A549 (cell line): ENCODE results near the gene CDH4. TPM values are rescaled to one million over a fixed set of nuclear protein-coding genes. Genes with fewer than 3 reads are reported as not detected.
A peak's percentile ranks its signal among the peaks of the same experiment; 100 is the strongest.

Experiments used
- ATAC-seq, 2 experiments: fragments of 200-7000 bp in 1 of 2; fragments of >200 bp in 1 of 2; cut with Nextera tagmentation in 1 of 2; cut with Tn5 transposase in 1 of 2; 3 replicates each; pipeline versions ENCODE4 v1.8.0 to v1.9.1; 2018 to 2020; ENCODE audit warnings: mild to moderate bottlenecking in 1 of 2, moderate library complexity in 1 of 2
- CTCF ChIA-PET: fragments of 300-600 bp; sonication (Branson Sonifier 250); formaldehyde crosslinking; extraction: SDS; loops from one replicate; lab custom pipeline; 2021; ENCODE audit warnings: antibody characterized with exemption, inconsistent platforms; lab: Yijun Ruan, JAX
- POLR2A ChIA-PET: fragments of 350-600 bp; formaldehyde crosslinking; extraction: SDS; loops from one replicate; lab custom pipeline; 2021; ENCODE audit warnings: antibody characterized with exemption, inconsistent platforms; lab: Yijun Ruan, JAX
- DNase-seq, 2 experiments: peaks; one replicate each; pipeline versions ENCODE4 v3.0.0 to v3.0.0-alpha.2; 2011 to 2016; ENCODE audit warnings: low read depth in 1 of 2, low spot score in 1 of 2
- FAIRE-seq: peaks from 2 replicates; lab custom pipeline; 2011; peaks lifted over from hg19 to GRCh38; lab: Jason Lieb, UNC
- H3K27ac ChIP-seq, 2 experiments: fragments of >200 bp; sonication (Bioruptor Twin); formaldehyde crosslinking; 3 replicates each; pipeline ENCODE4 v1.5.1; 2016 to 2017
- H3K4me1 ChIP-seq: fragments of >200 bp; sonication (Bioruptor Twin); formaldehyde crosslinking; 3 replicates; pipeline ENCODE4 v1.6.1; 2016
- H3K4me2 ChIP-seq: fragments of >200 bp; sonication (Bioruptor Twin); formaldehyde crosslinking; 3 replicates; pipeline ENCODE4 v1.6.1; 2016
- H3K4me3 ChIP-seq: fragments of >200 bp; sonication (Bioruptor Twin); formaldehyde crosslinking; 3 replicates; pipeline ENCODE4 v1.5.1; 2016
- H3K9me3 ChIP-seq: fragments of >200 bp; sonication (Bioruptor Twin); formaldehyde crosslinking; 3 replicates; pipeline ENCODE4 v1.6.1; 2016
- BCL3 ChIP-seq: fragments of >200 bp; sonication (Bioruptor Twin); formaldehyde crosslinking; IDR thresholded peaks from 3 replicates; pipeline ENCODE4 v1.6.1; 2016
- CHD2 ChIP-seq: fragments of 150-350 bp; IDR thresholded peaks from 2 replicates; pipeline ENCODE4 v1.6.1; 2014; ENCODE audit warnings: low read length; ENCODE audit not compliant: partially characterized antibody
- EHMT2 ChIP-seq: fragments of 200-600 bp; sonication (generic); IDR thresholded peaks from 2 replicates; pipeline ENCODE4 v1.6.1; 2016; ENCODE audit warnings: antibody characterized with exemption, low read depth, mild to moderate bottlenecking, moderate library complexity
- EP300 ChIP-seq, 2 experiments: fragments of >200 bp; sonication (Bioruptor Twin); formaldehyde crosslinking; IDR thresholded peaks; 2 replicates in 1 of 2; 3 replicates in 1 of 2; pipeline ENCODE4 v1.6.1; 2016 to 2017
- ESRRA ChIP-seq: fragments of 150-350 bp; IDR thresholded peaks from 2 replicates; pipeline ENCODE4 v1.6.1; 2014; ENCODE audit warnings: mild to moderate bottlenecking, low read length, borderline replicate concordance
- HOXB13 ChIP-seq: fragments of 250-450 bp; sonication (Bioruptor Pico); IDR thresholded peaks from 2 replicates; pipeline ENCODE4 v1.5.0; 2020; ENCODE audit warnings: low read depth, mild to moderate bottlenecking, moderate library complexity
- JUNB ChIP-seq: fragments of >200 bp; sonication (Bioruptor Twin); formaldehyde crosslinking; IDR thresholded peaks from 2 replicates; pipeline ENCODE4 v1.6.1; 2016
- KDM1A ChIP-seq: fragments of 200-600 bp; sonication (generic); IDR thresholded peaks from 2 replicates; pipeline ENCODE4 v1.6.1; 2016; ENCODE audit warnings: low read depth, mild to moderate bottlenecking
- MAFK ChIP-seq: fragments of 450-650 bp; IDR thresholded peaks from 2 replicates; pipeline ENCODE4 v1.6.1; 2014; ENCODE audit not compliant: partially characterized antibody
- NFE2L2 ChIP-seq: fragments of 150-350 bp; conservative IDR thresholded peaks from 2 replicates; pipeline ENCODE4 v1.6.1; 2014; ENCODE audit warnings: low read length
- PHF8 ChIP-seq: fragments of 200-600 bp; sonication (generic); IDR thresholded peaks from 2 replicates; pipeline ENCODE4 v1.6.1; 2016; ENCODE audit warnings: low read depth, mild to moderate bottlenecking, antibody characterized with exemption, moderate library complexity, borderline replicate concordance
- POLR2A ChIP-seq: IDR thresholded peaks from 2 replicates; pipeline ENCODE4 v1.6.1; 2012; ENCODE audit warnings: mild to moderate bottlenecking, low read length
- POLR2AphosphoS2 ChIP-seq: conservative IDR thresholded peaks from 2 replicates; pipeline ENCODE4 v1.6.1; 2012; ENCODE audit warnings: low read length, improper control_type of control experiment, inconsistent platforms
- RAD21 ChIP-seq, 2 experiments: fragments of >200 bp in 1 of 2; sonication (Bioruptor Twin) in 1 of 2; formaldehyde crosslinking in 1 of 2; IDR thresholded peaks in 1 of 2; conservative IDR thresholded peaks in 1 of 2; 2 replicates in 1 of 2; 3 replicates in 1 of 2; pipeline ENCODE4 v1.6.1; 2012 to 2018; ENCODE audit warnings: inconsistent platforms in 1 of 2
- SMC3 ChIP-seq: fragments of >200 bp; sonication (Bioruptor Twin); formaldehyde crosslinking; IDR thresholded peaks from 3 replicates; pipeline ENCODE4 v1.6.1; 2018; ENCODE audit warnings: inconsistent platforms
- TFCP2L1 ChIP-seq: fragments of 250-450 bp; sonication (Bioruptor Pico); IDR thresholded peaks from 2 replicates; pipeline ENCODE4 v1.5.0; 2021; ENCODE audit warnings: mild to moderate bottlenecking
- ZC3H11A ChIP-seq: fragments of 450-650 bp; IDR thresholded peaks from 2 replicates; pipeline ENCODE4 v1.6.1; 2014; ENCODE audit warnings: antibody characterized with exemption, mild to moderate bottlenecking
- ZNF302 ChIP-seq: fragments of 250-450 bp; sonication (Bioruptor Pico); IDR thresholded peaks from 2 replicates; pipeline ENCODE4 v1.9.0; 2021; ENCODE audit warnings: inconsistent platforms, mild to moderate bottlenecking, moderate library complexity
- WGBS: methylation state at CpG from one replicate; pipeline ENCODE4 v1.1.6; 2017; ENCODE audit errors: missing lambda C conversion rate; 5-methylcytosine and 5-hydroxymethylcytosine counted together
- polyA plus RNA-seq, 4 experiments: library from polyadenylated mRNA; depleted of rRNA in 3 of 4; stranded (reverse); fragments of >200 nt; fragmentation: RNase III in 1 of 4; extraction: RNeasy Plus Mini Kit Qiagen cat#74134 plus additional on column Dnase treatment in 1 of 4; gene quantifications; 2 replicates in 3 of 4; 3 replicates in 1 of 4; pipeline ENCODE4 v1.2.3, GENCODE V29; 2011 to 2017
- TF ChIP-seq, protein P1 (sequence below): IDR thresholded peaks from 2 replicates; pipeline ENCODE4 v1.6.1; 2012
- TF ChIP-seq, protein P2 (sequence below): fragments of 250-450 bp; sonication (Bioruptor Pico); IDR thresholded peaks from 2 replicates; pipeline ENCODE4 v1.5.0; 2021; ENCODE audit warnings: mild to moderate bottlenecking, moderate library complexity, borderline replicate concordance
- TF ChIP-seq, protein P3 (sequence below): fragments of >200 bp; sonication (Bioruptor Twin); formaldehyde crosslinking; IDR thresholded peaks from 3 replicates; pipeline ENCODE4 v1.5.1; 2016
- TF ChIP-seq, protein P4 (sequence below): fragments of 250-450 bp; sonication (Bioruptor Pico); IDR thresholded peaks from 2 replicates; pipeline ENCODE4 v1.5.0; 2020; ENCODE audit warnings: low read depth, mild to moderate bottlenecking, moderate library complexity

Gene CDH4
- polyA plus RNA-seq, 2 of the 4 experiments (the other 2 are of a cell fraction), result 3.4 to 10.3 TPM

DNA sequence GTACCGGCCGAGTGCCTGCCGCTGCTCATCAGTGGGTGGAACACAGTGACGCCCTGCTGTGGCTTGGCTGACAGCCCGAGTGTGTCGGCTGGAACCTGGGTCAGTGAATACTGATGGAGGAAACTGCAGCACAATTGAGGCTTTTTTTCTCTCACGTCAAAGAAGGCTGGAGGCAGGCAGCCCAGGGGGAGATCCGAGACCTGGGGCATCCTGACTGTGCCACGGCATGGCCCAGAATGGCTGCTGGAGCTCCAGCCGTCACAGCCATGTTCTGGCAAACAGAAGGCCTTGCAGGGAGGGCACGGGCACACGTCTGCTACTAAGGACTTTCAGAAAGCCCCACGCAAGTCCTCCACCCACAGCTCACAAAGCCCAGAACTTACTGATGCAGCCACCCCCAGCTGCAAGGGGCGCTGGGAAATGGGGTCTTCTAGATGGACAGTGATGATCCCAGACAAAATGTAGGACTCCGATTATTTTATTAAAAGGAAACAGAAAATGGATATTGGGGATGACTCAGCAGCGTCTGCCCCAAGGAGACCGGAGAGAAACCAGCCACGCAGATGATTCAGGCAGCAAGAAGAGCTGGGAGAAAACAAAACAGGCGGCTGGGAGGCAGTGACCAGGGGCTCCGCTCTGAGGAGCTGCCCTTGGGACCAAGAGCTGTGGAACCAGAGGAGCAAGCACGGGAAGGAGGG lies 673.6 kb downstream of the CDH4 start:
- TF ChIP-seq NFE2L2 (0 out of 2 replicates have a peak, but pooled peaks have one; percentile 24), JUNB (no peak), HOXB13 (CRISPR knock-in tag) (no peak)
- TF ChIP-seq, protein P1, sequence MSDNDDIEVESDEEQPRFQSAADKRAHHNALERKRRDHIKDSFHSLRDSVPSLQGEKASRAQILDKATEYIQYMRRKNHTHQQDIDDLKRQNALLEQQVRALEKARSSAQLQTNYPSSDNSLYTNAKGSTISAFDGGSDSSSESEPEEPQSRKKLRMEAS, result no peak
- FAIRE-seq (no peak), ATAC-seq (no peak), DNase-seq (no peak)
- Histone ChIP-seq H3K27ac (peak overlapping the region in 1 of 2 experiments; percentile 21; a peak in 2 of 6 replicates), H3K4me2 (no peak overlapping the region), H3K4me3 (no peak overlapping the region), H3K9me3 (no peaks in the 10 kb centered on the region), H3K4me1 (no peaks in the 10 kb centered on the region)
- 68% methylated on average over 19 of the region's 21 CpGs for WGBS
- ChIA-PET CTCF (interaction anchor here (1.1 kb wide), 1 partner anchor 29 kb away, joined by 3 read pairs; no protein-coding TSS in a partner anchor), POLR2A (no interaction called here)

- no peak for DNase-seq
- FAIRE-seq, result no peak
- TF ChIP-seq ESRRA (no peak), SMC3 (no peak), EHMT2 (no peak), PHF8 (no peak), TFCP2L1 (CRISPR knock-in tag) (no peak), CHD2 (no peak), POLR2A (no peak), POLR2AphosphoS2 (no peak), ZC3H11A (no peak), KDM1A (no peak), HOXB13 (CRISPR knock-in tag) (no peak), BCL3 (no peak), ZNF302 (CRISPR knock-in tag) (no peak), MAFK (no peak), EP300 (IDR thresholded peaks at IDR 0.05) (no peak), RAD21 (conservative IDR thresholded peaks at IDR 0.05 in 1 of 2, IDR thresholded peaks at IDR 0.05 in 1 of 2) (no peak)
- TF ChIP-seq, protein P2, sequence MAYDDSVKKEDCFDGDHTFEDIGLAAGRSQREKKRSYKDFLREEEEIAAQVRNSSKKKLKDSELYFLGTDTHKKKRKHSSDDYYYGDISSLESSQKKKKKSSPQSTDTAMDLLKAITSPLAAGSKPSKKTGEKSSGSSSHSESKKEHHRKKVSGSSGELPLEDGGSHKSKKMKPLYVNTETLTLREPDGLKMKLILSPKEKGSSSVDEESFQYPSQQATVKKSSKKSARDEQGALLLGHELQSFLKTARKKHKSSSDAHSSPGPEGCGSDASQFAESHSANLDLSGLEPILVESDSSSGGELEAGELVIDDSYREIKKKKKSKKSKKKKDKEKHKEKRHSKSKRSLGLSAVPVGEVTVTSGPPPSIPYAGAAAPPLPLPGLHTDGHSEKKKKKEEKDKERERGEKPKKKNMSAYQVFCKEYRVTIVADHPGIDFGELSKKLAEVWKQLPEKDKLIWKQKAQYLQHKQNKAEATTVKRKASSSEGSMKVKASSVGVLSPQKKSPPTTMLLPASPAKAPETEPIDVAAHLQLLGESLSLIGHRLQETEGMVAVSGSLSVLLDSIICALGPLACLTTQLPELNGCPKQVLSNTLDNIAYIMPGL (CRISPR knock-in tag), result no peak
- TF ChIP-seq, protein P3, sequence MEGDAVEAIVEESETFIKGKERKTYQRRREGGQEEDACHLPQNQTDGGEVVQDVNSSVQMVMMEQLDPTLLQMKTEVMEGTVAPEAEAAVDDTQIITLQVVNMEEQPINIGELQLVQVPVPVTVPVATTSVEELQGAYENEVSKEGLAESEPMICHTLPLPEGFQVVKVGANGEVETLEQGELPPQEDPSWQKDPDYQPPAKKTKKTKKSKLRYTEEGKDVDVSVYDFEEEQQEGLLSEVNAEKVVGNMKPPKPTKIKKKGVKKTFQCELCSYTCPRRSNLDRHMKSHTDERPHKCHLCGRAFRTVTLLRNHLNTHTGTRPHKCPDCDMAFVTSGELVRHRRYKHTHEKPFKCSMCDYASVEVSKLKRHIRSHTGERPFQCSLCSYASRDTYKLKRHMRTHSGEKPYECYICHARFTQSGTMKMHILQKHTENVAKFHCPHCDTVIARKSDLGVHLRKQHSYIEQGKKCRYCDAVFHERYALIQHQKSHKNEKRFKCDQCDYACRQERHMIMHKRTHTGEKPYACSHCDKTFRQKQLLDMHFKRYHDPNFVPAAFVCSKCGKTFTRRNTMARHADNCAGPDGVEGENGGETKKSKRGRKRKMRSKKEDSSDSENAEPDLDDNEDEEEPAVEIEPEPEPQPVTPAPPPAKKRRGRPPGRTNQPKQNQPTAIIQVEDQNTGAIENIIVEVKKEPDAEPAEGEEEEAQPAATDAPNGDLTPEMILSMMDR, result no peak
- TF ChIP-seq, protein P4, sequence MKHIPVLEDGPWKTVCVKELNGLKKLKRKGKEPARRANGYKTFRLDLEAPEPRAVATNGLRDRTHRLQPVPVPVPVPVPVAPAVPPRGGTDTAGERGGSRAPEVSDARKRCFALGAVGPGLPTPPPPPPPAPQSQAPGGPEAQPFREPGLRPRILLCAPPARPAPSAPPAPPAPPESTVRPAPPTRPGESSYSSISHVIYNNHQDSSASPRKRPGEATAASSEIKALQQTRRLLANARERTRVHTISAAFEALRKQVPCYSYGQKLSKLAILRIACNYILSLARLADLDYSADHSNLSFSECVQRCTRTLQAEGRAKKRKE (CRISPR knock-in tag), result no peak
- no peaks in the 10 kb centered on the region for H3K4me1 ChIP-seq
- no peak overlapping the region for H3K4me3 ChIP-seq
- ChIA-PET CTCF (interaction anchor here (1.1 kb wide), 1 partner anchor 30 kb away, joined by 3 read pairs; no protein-coding TSS in a partner anchor), POLR2A (no interaction called here)
- no peak for ATAC-seq
- H3K9me3 ChIP-seq, result no peaks in the 10 kb centered on the region
- H3K4me2 ChIP-seq, result no peak overlapping the region
- 78% methylated on average over 11 of the region's 14 CpGs for WGBS
- peak overlapping the region in 1 of 2 experiments; percentile 21; a peak in 2 of 6 replicates for H3K27ac ChIP-seq
Measured at GRCh38 chr20:61926253-61926613, 674.2 kb downstream of the CDH4 start.
